SHP77 (cell line): ENCODE measurements around the gene ENPP1.

ENCODE experiments used
- DNase-seq, 2 experiments: peaks; one replicate each; lab custom pipeline; 2025; lab: John Stamatoyannopoulos, UW

Gene ENPP1

DNA sequence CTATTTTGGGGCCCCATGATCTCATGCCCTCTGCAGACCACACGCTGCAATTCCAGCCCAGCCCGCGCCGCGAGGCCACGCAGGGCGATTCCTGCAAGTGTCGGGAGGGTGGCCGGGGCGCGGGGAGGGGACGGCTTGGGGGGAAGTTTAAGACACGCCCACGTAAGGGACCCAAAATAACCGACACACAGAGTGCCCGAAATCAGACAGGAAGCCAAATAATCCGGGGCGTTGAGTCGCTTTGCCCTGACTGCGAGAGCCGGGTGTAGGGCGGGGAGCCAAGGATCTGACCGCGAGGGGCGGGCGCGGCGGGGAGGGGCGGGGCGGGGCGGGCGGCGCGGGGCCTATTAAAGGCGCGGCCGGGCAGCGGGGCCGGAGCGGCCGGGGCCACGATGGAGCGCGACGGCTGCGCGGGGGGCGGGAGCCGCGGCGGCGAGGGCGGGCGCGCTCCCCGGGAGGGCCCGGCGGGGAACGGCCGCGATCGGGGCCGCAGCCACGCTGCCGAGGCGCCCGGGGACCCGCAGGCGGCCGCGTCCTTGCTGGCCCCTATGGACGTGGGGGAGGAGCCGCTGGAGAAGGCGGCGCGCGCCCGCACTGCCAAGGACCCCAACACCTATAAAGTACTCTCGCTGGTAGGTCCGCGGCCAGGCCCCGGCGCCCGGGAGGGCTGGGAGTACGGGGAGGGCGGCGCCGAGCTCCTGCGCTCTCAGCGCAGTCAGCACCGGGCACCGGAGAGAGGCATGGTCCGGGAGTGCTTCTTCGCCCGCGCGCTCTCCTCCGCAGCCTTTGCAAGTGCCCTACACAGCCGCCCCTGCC, at the start of gene ENPP1:
Gene ENPP1 (plus strand): TSS at position 377 of the 816 bp plus-strand sequence. CDS start 16 bp downstream, at position 393.
- peak; percentile 56 to 63 for DNase-seq

DNA sequence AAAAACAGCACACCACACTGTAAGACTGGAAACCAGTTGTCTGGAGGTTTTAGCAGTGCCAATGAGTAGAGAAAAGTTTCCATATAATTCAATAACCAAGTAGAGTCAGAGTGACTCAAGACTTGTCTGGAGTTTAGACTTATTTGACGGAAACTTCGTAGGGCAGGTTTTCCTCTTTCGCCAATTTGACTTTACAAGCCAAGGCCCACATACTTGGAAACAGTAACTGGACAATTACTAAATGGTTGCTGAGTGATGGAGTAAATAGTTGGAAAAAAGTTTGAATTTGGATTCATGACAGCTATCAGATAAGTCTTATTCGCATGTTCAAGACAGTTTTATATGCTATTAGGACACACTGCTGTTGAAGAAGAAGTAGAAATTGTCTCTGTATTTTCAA, 48.9 kb upstream of the ENPP1 start:
- no peak for DNase-seq

DNA sequence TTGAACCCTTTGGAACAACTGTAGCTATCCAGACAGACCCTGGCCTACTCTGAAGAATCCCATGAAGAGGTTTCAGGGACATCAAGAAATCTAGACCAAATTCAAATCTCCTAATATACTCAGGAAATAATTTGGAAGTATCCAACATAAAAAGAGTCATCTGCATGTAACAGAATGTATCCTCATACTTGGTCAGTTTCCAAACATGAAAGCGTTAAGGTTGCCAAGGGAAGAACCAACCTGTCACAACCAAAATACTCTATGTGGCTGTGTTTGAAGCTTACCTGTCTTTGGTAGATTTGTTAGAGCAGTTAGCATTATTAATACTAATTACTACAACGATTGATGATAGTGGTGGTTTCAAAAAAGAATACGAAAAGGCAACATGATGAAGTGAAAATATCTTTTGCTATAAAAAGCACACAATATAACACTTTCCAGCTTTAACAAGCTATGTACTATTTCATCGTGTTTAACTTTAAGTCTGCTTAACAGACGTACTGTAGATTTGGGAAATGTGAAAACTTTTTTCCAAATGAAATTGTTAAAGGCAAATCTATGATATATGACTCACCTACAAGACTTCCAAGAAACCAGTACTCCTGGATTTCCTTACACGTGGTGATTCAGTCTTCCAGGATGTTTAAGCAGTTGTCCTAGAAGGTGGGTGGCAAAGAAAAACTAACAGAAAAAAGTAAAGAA, 46.6 kb upstream of the ENPP1 start:
- DNase-seq = no peak

DNA sequence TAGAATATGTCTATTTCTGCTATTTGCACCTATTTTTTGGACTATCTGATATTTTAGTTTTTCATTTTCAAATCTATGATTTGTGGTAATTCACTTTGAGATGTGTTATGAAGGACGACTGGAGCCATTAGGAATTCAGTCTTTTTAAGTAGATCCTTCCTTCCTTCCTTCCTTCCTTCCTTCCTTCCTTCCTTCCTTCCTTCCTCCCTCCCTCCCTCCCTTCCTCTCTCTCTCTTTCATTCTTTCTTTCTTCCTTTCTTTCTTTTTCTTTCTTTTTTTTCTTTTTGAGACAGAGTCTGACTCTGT, 46.1 kb upstream of the ENPP1 start:
- no peak for DNase-seq

DNA sequence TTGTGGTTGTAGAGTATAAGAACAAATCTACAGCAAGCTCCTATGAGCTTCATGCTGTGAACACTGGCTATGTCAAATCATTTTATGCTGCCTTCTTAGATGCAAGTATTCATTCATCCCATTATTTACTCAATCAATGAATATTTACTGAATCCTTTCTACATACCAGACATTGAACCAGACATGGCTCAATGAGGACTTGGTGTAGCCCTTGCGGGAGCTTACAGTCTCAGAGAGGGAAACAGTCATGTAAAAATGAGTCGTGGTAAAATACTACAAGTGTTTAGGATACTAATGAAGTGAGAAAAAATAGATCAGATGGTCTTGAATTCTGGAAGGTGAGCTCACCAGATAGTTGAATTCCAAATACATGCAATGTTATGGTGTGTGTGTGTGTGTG, 44.8 kb upstream of the ENPP1 start:
- no peak for DNase-seq

DNA sequence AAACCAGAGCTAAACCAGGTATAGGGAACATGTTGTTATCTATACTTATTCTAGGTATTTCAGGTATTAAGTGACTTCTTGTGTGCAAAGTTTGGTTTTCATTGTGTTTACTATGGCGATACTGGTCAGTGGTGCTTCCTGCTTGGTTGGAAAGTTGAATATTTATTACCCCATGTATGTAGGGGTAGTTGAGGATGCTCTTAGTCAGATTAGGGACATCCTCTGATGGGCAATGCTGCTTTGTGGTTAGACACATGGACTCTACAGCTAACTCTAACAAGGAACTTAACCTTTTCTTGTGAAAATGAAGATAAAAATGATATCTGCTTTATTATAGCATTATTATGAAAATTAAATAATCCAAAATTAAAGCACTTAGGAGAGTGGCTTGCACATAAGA, 44.1 kb upstream of the ENPP1 start:
- DNase-seq = no peak

DNA sequence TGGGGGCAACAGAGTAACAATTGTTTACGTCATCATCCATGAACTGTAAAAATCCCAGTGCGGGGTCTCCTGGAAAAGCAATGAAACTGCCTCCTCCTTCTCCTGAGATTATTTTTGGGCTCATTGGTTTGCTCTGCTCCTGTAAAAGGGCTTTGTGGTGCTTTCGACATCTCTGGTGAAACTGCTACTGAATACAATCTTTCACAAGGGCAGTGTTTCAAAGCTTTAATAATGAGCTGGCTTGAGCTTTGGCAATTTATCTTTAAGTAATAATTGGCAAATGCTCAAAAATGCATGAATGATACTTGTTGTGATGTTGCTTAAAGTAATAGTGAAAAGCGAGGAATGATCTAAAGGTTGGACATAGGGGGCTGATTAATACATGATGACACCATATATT, 43.5 kb upstream of the ENPP1 start:
- no peak for DNase-seq

DNA sequence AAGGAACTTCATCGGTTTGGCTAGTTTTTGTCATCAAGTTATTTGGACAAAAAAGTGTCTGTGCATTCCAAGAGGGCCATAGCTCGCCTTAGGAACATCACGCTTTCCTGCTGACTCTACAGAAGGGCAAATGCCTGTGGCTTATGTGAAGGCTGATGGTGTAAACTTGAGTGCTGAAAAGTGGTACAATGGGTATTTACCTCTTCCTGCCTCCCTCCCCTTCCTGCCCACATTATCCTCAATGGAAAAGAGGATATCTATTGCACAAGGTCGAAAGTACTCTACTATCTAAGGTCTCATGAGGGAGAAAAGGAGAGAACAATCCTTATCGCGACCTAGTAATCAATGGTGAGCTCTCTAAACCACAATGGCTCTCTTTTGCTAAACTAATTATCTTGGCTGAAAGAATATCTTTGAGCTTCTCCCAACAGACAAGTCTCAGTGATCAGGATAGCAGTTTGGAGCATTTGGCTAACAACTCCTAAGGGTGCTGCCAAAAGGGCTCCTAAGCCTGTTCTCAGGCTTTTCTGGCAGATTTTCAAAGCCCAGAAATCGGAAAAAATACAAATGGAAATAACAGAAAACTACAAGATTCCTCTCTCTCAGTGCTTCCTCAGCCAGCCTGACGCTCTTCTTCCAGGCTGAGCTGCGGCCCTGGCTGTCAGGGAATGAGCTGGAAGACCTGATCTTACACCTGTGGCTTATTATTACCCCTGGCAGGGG, 42.6 kb upstream of the ENPP1 start:
- DNase-seq = no peak

DNA sequence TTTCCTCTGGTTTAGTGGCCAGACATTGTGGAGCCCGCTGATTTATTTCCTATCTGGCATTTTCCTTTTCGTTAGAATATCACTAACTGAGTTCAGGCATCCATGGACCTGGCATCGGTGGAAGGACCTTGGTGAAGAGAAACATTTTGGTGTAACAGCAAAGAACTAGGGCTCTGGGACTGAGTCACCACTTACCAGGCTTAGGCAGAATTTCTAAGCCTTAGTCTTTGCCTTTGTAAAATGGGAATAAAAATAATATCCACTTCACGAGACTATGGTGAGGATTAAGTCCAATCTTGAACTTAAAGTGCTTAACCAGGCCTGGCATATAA, 42.0 kb upstream of the ENPP1 start:
- no peak for DNase-seq

DNA sequence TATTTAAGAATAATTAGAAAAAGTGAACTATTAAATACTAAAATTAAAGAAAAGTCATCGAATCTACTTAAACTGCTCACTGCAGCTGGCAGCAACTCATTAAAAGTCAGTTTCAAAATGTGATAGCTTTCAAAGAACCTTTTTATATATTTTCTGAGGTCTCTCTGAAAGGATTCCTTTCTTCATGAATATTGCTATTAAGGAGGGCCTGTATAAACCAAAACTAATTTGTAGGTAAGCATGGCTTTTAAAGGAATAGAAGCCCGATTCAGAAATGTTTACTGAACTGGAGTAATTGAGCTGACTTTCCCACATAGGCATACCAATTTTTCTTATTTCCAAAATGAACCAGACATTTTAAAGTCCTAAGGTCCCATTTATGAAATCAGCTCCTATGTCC, 41.2 kb upstream of the ENPP1 start:
- no peak for DNase-seq

DNA sequence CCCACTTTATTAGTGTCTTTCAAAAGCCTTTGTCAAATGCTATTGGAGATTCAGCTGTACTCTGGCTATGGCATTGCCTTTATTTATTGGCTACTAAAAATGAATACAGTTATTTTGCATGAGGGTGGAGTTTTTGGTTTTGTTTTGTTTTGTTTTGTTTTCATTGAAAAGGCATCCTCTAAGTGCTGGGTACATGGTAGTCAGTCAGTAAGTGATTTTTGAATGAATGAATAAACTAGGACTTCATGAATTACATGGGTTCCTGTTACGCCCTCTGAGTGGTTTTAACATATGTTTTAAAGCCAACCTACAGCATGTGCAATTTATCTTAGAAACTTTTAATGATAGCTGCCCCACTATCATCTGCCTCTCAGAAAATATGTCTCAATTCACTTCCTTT, 38.9 kb upstream of the ENPP1 start:
- DNase-seq = no peak

DNA sequence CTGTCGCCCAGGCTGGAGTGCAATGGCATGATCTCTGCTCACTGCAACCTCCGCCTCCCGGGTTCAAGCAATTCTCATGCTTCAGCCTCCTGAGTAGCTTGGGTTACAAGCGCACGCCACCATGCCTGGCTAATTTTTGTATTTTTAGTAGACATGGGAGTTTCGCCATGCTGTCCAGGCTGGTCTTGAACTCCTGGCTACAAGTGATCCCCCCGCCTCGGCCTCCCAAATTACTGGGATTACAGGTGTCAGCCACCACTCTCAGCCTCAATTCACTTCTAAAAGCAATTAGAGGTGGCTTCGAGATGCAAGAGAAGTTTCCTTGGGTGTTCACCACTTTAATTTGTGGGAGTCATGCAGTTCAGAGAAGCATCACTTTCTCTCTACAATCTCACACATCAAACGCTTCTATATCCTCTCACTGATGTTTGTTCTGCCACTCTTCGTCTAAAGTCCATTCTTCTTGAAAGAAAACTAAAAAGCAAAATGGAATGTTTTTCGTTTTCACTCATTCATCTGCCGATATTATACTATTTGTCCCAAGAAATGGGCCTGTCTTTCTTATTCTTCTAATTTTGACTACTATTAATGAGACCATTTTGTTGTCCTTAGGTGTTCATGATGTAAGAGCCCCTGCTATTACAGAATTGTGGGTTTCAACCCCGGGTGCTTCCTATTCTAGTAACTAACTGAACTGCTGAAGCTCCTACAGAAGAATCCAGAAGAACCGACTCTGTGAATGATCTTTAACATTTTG, 38.3 kb upstream of the ENPP1 start:
- DNase-seq = no peak

DNA sequence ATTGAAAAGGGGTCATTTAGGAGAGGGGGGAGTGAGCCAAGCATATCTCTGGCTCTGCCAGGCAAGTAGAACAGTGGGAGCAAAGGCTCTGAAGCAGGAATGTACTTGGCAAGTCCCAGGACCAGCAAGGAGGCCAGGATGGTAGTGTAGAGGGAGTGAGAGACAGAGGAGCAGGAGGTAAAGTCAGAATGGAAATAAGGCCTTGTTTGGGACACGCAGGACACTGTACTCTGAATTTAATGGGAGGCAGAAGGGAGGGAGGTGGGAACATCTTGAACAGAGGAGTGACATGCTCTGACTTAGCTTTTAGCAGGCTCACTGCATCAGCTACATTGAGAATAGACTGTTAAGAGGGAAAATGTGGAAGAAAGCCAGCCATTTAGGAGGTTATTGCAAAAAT, 37.0 kb upstream of the ENPP1 start:
- no peak for DNase-seq

DNA sequence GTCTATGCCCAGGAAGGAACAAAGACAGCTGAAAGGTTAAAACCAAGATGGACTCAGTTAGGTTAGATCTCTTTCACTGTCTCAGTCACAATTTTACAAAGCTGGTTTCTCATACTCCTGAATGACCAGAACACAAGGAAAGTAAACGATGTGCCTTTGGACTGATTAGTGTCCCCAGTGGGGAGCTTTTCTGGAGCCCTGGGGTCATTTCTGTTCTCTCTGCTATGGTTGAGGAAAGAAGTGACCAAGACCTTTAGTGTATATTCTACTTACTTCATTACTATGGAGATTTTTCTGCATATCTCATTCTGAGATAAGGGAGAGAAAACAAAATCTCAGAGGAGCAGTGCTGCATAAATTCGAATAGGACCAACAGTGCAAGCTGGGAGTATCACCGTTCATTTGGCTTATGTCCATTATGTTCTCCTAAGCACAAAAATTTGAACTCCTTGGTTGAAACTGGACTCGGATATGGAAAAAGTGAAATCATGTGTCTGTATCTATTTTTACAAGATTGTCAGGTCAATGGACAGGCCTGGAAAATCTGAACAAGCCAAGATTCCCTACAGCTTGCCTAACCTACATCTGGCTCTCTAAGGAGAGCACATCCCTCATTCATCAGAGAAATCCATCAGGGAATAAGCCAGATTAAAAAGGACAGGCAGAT, 34.4 kb upstream of the ENPP1 start:
- no peak for DNase-seq

DNA sequence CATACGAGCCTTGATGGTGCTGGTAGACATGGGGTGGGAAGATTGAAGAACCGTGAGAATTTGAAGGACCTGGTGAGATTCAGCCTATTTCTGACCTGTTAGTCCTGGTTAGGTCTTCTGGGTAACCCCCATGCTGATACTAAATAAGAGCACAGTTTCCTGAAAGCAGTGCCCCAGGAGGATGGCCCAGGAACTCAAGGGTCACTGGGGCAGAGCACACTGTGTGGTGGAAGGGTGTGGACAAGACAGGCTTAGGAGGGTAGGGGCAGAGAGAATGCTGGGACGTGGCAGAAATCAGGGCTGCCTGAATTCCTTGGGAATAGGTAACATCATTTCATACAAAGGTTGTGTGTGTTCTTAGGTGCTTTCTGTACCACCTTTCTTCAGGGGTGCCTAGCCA, 31.9 kb upstream of the ENPP1 start:
- DNase-seq = no peak

DNA sequence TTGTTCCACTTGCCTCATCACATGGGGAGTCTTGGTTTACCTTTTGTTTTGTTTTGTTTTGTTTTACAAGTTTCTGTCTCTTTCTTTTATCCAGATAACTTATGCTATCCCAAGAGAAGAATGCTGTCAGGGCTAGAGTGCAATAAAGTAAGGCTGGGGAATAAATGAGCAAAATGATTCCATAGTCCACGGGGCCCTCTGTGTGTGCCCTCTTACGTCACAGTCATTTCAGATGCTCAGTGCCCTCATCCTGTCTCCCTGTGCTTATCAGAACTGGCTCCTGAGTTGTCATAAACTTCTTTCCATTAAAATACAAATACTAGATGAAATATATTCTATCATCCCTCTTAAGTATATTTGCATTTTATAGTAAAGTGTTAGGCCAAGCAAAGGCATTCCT, 30.8 kb upstream of the ENPP1 start:
- DNase-seq = no peak

DNA sequence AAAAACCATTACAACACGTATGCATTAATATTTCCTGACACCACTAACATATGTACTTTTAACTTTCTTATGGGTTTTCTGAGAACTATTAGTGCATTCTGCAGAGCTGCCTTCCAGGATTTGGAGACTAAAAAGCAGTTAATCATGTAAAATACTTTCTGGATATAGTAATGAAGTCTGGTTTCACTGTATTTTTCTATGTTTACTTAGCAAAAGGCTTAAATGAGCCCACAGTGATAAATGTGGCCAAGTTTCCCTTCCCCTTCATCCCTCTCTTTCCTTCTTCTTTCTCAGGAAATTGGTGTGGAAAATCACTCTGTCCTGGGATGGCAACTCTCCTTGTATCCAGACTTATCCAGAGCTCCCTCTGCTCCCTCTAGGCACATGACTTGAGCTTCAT, 29.7 kb upstream of the ENPP1 start:
- DNase-seq = no peak

DNA sequence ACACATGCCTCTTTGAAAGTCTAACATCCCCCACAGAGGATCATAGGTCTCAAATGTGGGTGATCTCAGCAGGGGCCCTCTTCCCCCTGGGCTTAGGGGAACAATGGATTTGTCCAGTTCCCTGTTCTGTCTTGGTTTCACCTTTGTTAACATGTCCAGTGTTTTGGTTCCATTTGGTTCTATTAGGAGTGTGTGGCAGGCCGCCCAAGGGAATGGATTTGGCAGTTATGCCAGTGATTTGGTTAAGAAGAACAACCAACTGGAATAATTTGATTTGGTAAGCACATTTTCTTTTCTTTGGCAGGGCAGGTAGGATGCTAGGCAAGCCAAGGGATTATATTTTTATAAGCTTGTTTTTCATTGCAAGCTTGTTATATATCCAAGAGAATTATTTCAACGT, 28.5 kb upstream of the ENPP1 start:
- no peak for DNase-seq

DNA sequence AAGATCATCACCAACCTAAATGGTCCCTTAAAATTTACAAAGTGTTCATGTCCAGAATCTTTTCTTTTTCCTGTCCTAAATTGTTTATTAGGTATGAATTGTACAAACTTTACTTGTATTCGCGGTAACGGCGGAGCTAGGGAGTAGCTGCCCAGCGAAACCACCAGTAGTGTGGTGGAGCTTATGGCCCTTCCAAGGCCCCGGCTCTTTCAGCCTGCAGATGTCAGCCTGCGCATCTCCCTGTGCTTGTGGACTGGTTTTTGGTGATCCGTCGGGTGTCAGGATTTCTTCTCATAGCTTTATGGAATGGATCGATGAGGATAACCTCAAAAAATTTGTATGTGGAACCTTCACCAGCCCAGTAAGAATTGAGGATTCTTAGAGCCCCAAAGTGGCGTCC, 27.2 kb upstream of the ENPP1 start:
- no peak for DNase-seq

DNA sequence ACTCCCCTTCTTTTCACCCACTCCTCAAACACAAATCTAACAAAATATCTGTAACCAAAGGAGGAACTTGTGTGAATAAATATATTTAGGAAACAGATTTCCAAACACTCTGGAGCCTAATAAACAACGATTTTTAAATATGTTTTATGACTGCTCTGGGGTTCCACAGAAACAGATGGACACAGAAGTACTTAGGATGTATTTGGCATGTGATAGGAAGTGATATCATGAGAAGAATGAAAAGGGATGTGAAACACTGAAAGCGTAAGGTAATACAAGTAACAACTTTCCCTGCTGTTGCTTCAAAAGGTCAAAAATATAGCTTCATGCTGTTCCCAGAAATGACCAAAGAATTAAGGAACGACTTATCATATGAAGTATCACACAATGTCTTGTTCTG, 26.1 kb upstream of the ENPP1 start:
- DNase-seq = no peak

DNA sequence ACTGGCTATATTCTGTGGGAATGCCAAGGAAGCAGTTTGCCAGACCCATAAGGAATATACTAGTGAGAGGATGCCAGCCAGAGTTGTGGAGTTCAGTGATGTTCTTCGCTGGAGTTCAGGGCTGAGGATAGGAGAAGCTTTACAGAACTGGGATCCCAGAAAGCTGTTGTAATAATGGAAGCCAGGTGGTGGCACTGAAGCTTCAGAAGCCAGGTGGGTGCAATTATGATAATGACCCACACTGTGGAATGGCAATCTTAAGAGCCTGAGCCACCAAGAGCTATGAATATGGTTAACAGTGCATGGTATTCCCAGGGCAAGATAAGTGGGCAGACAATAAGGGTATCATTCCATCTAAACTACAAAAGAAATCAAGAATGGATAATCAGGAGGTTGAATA, 25.1 kb upstream of the ENPP1 start:
- DNase-seq = no peak

DNA sequence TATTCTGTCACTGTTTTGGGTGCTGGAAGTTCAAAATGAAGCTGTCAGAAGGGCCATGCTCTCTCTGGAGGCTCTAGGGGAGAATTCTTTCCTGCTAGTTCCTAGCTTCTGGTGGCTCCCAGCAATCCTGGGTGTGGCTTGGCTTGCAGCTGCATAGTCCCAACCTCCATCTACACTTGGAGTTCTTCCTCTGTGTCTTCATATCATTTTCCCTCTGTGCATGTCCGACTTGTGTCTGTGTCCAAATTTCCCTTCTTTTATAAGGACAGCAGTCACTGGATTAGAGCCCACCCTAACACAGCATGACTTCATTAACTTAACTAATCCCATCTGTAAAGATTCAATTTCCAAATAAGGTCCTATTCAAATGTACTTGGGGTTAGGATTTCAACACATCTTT, 23.3 kb upstream of the ENPP1 start:
- no peak for DNase-seq
